Suprapubic skin (tissue), 4 donors: ENCODE measurements around the gene DUSP6. TPM values are rescaled to one million over a fixed set of nuclear protein-coding genes. Genes with fewer than 3 reads are reported as not detected.
"Not testable (repeated sequence)": the region's sequence is repeated elsewhere in the genome, so short reads cannot be mapped to it uniquely, and the experiment has no call there.

Source experiments
- DNase-seq, 2 donors: peaks; one replicate each; pipeline ENCODE4 v3.0.0-alpha.2; 2019; ENCODE audit warnings: low spot score in 2 of 2
- H3K27ac ChIP-seq: fragments of 200-600 bp; sonication (generic); one replicate; pipeline ENCODE4 v1.5.1; 2019
- H3K27me3 ChIP-seq: fragments of 200-600 bp; sonication (generic); one replicate; pipeline ENCODE4 v1.5.1; 2019
- H3K36me3 ChIP-seq: fragments of 200-600 bp; sonication (generic); one replicate; pipeline ENCODE4 v1.5.1; 2019
- H3K4me1 ChIP-seq: fragments of 200-600 bp; sonication (generic); one replicate; pipeline ENCODE4 v1.5.1; 2019
- H3K4me3 ChIP-seq: fragments of 200-600 bp; sonication (generic); one replicate; pipeline ENCODE4 v1.5.1; 2019; ENCODE audit warnings: mild to moderate bottlenecking
- H3K9me3 ChIP-seq: fragments of 200-600 bp; sonication (generic); one replicate; pipeline ENCODE4 v1.5.1; 2019
- CTCF ChIP-seq, 2 donors: fragments of 200-600 bp in 1 of 2; fragments of 450-650 bp in 1 of 2; sonication (generic) in 1 of 2; IDR thresholded peaks; one replicate each; pipeline ENCODE4 v1.5.1; 2016 to 2019; ENCODE audit warnings: antibody characterized with exemption in 2 of 2, mild to moderate bottlenecking in 1 of 2, moderate library complexity in 1 of 2
- EP300 ChIP-seq: sonication (generic); formaldehyde crosslinking; IDR thresholded peaks from one replicate; pipeline ENCODE4 v1.6.1; 2017; ENCODE audit warnings: antibody characterized with exemption
- POLR2A ChIP-seq, 2 donors: fragments of 450-650 bp; IDR thresholded peaks; one replicate each; pipeline ENCODE4 v1.6.1; 2017; ENCODE audit warnings: antibody characterized with exemption in 2 of 2, mild to moderate bottlenecking in 2 of 2, moderate library complexity in 2 of 2
- POLR2AphosphoS5 ChIP-seq, 3 donors: sonication (generic); formaldehyde crosslinking; IDR thresholded peaks; one replicate each; pipeline ENCODE4 v1.6.1; 2017; ENCODE audit warnings: antibody characterized with exemption in 3 of 3
- WGBS: methylation state at CpG from one replicate; pipeline ENCODE4 v1.1.5; 2018; 5-methylcytosine and 5-hydroxymethylcytosine counted together
- total RNA-seq, 4 donors: library from RNA; depleted of rRNA; stranded (reverse); fragments of >200 nt; gene quantifications; one replicate each; pipeline ENCODE4 v1.1.0, GENCODE V29; 2016

The DUSP6 gene
- total RNA-seq, 4 donors from 2014 or later = 50.8 to 69.2 (median 59.7) TPM

- TF ChIP-seq POLR2A (IDR thresholded peaks at IDR 0.05) (no peak), CTCF (IDR thresholded peaks at IDR 0.05) (no peak), POLR2AphosphoS5 (IDR thresholded peaks at IDR 0.05) (no peak), EP300 (no peak)
- H3K4me1 ChIP-seq = peaks cover under 1% of the 10 kb centered on the region
- no peaks in the 10 kb centered on the region for H3K27me3 ChIP-seq
- H3K36me3 ChIP-seq = no peaks in the 10 kb centered on the region
- 73% methylated on average over 10 of the region's 10 CpGs for WGBS
- H3K27ac ChIP-seq = no peak overlapping the region
- H3K4me3 ChIP-seq = no peak overlapping the region
- no peaks in the 10 kb centered on the region for H3K9me3 ChIP-seq
- no peak for DNase-seq
Observed at GRCh38 chr12:89339526-89339925, 12.8 kb downstream of the DUSP6 start.

GRCh38 chr12:89337136-89337535 lies 15.2 kb downstream of the DUSP6 start:
- H3K9me3 ChIP-seq, H3K4me3 ChIP-seq, H3K36me3 ChIP-seq, H3K27me3 ChIP-seq, DNase-seq, H3K27ac ChIP-seq, H3K4me1 ChIP-seq: not testable (repeated sequence)
- WGBS = 76% methylated on average over 4 of the region's 4 CpGs

DNA sequence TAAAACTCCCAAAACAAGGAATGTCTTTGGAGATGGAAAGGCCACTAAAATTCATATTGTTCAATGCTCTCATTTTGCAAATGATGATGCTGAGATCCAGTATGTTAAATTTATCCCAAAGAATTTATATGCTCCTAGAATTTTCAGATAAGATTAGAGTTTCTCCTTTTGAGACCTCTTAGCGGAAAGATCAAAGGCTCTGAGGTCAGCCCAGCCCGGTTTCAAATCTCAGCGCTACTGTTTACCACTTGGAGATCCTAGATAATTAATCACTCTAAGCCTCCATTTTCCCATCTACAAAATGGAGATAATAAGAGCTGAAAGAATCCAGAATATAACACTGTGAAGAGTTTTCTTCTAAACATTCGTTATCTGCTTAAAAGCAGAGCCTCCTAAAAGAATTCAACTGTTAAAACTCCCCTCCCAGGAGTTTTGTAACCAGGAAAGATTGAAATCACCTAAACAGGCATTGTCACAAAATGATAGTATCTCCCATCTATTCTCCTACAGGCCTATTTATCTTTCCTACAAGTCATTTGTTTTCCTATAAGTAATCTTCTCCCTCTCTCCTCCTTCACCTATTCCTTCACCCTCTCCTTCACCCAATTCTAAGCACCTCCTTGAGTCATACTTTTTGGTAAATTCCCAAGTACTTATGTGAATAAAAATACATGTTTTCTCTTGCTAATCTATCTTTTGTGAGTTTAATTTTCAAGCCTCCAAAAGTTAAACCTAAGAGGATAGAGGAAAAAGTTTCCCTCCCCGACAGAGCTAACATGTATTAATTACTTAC lies 16.7 kb downstream of the DUSP6 start:
- Histone ChIP-seq H3K9me3 (no peaks in the 10 kb centered on the region), H3K4me1 (no peaks in the 10 kb centered on the region), H3K27me3 (no peaks in the 10 kb centered on the region), H3K4me3 (no peak overlapping the region), H3K36me3 (no peaks in the 10 kb centered on the region), H3K27ac (no peak overlapping the region)
- WGBS = 89% methylated on average over 5 of the region's 5 CpGs
- DNase-seq = no peak
- no peak for TF ChIP-seq CTCF (IDR thresholded peaks at IDR 0.05)
- no peak for TF ChIP-seq POLR2A (IDR thresholded peaks at IDR 0.05)
- TF ChIP-seq EP300 = no peak
- no peak for TF ChIP-seq POLR2AphosphoS5 (IDR thresholded peaks at IDR 0.05)

DNA sequence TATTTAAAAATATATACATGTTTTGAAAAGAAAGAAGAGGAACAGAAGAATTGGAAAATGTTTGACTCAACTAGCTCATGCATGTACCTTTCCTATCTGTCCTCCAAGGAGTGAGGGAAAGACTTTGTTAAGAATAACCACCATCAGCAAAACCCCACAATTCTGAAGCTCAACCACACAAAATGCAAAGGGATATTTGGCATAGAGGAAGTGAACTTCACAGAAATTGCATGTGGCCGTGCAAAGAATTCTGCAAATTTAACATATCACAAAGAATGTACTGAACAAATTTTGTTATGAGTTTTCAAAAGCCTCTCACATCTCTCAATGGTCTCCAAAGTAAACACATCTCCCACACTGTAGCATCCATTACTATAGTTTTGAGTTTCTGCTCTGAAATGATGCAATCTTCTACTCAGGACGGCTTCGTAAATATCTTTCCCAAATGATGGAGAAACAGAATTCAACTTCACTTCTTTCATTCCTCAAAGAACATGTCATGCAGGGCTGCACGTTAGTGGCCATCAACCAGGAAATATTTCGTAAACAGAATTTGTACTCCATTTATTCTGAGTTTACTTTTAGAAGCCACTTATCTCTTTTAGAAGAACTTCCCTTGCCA lies 17.6 kb downstream of the DUSP6 start:
- H3K4me3 ChIP-seq = no peak overlapping the region
- no peak for DNase-seq
- H3K27me3 ChIP-seq = no peaks in the 10 kb centered on the region
- H3K4me1 ChIP-seq = no peaks in the 10 kb centered on the region
- H3K9me3 ChIP-seq = no peaks in the 10 kb centered on the region
- no peak overlapping the region for H3K27ac ChIP-seq
- TF ChIP-seq POLR2AphosphoS5 (IDR thresholded peaks at IDR 0.05) (no peak), POLR2A (IDR thresholded peaks at IDR 0.05) (no peak), CTCF (IDR thresholded peaks at IDR 0.05) (no peak), EP300 (no peak)
- no peaks in the 10 kb centered on the region for H3K36me3 ChIP-seq
- WGBS = 77% methylated on average over 5 of the region's 5 CpGs

GRCh38 chr12:89333564-89334252 lies 18.6 kb downstream of the DUSP6 start:
- DNase-seq = no peak
- H3K27ac ChIP-seq = no peak overlapping the region
- no peaks in the 10 kb centered on the region for H3K9me3 ChIP-seq
- H3K4me3 ChIP-seq = no peak overlapping the region
- no peaks in the 10 kb centered on the region for H3K4me1 ChIP-seq
- WGBS = 74% methylated on average over 4 of the region's 4 CpGs
- no peaks in the 10 kb centered on the region for H3K36me3 ChIP-seq
- no peaks in the 10 kb centered on the region for H3K27me3 ChIP-seq
- no peak for TF ChIP-seq EP300
